ENCODE results near the gene COBLL1. TPM values are rescaled to one million over a fixed set of nuclear protein-coding genes. Genes with fewer than 3 reads are reported as not detected.

Gene COBLL1
- total RNA-seq, 4 donors from 2014 or later = 41.4 to 66.0 (median 61.9) TPM

- intact Hi-C loops (cut with DNase I) = no loop called here
- no peak for DNase-seq (ENCODE audit: extremely low spot score)
- Histone ChIP-seq H3K9me3 (no peaks in the 10 kb centered on the region), H3K27ac (replicated peaks in 1 of 4) (peak overlapping the region in 1 of 4 donors; percentile 8), H3K36me3 (peaks cover 0 to 47% (median 6%) of the 10 kb centered on the region in 4 donors), H3K4me3 (no peak overlapping the region), H3K27me3 (no peaks in the 10 kb centered on the region), H3K4me1 (peaks cover 0 to 63% (median 50%) of the 10 kb centered on the region in 4 donors)
- TF ChIP-seq EP300 (IDR thresholded peaks at IDR 0.05) (no peak), CTCF (IDR thresholded peaks at IDR 0.05) (no peak), POLR2A (IDR thresholded peaks at IDR 0.05; ENCODE audit: low read depth) (no peak), POLR2AphosphoS5 (IDR thresholded peaks at IDR 0.05) (no peak)
- 37% methylated on average over 3 of the region's 3 CpGs for WGBS
Observed at GRCh38 chr2:164692114-164692513, 149.5 kb downstream of the COBLL1 start.

- intact Hi-C loops (cut with DNase I) = no loop called here
- Histone ChIP-seq H3K4me3 (no peak overlapping the region), H3K27me3 (no peaks in the 10 kb centered on the region), H3K4me1 (peaks cover 0 to 60% (median 49%) of the 10 kb centered on the region in 4 donors), H3K27ac (replicated peaks in 1 of 4) (peak overlapping the region in 2 of 4 donors; percentile 8 to 17), H3K9me3 (no peaks in the 10 kb centered on the region), H3K36me3 (peaks cover 0 to 47% (median 8%) of the 10 kb centered on the region in 4 donors)
- TF ChIP-seq POLR2A (IDR thresholded peaks at IDR 0.05; ENCODE audit: low read depth) (no peak), CTCF (IDR thresholded peaks at IDR 0.05) (no peak), EP300 (IDR thresholded peaks at IDR 0.05) (no peak), POLR2AphosphoS5 (IDR thresholded peaks at IDR 0.05) (no peak)
- 53% methylated on average over 2 of the region's 2 CpGs for WGBS
- no peak for DNase-seq (ENCODE audit: extremely low spot score)
Observed at GRCh38 chr2:164691346-164691887, 150.2 kb downstream of the COBLL1 start.

GRCh38 chr2:164690361-164690760 lies 151.3 kb downstream of the COBLL1 start:
- intact Hi-C loops (cut with DNase I) = no loop called here
- no peak overlapping the region for H3K27ac ChIP-seq (replicated peaks in 1 of 4)
- H3K4me1 ChIP-seq = peaks cover 0 to 55% (median 47%) of the 10 kb centered on the region in 4 donors
- TF ChIP-seq EP300 (IDR thresholded peaks at IDR 0.05) = no peak
- no peak for TF ChIP-seq POLR2A (IDR thresholded peaks at IDR 0.05; ENCODE audit: low read depth)
- no peak for TF ChIP-seq CTCF (IDR thresholded peaks at IDR 0.05)
- DNase-seq (ENCODE audit: extremely low spot score) = no peak
- H3K36me3 ChIP-seq = peaks cover 0 to 45% (median 9%) of the 10 kb centered on the region in 4 donors
- H3K27me3 ChIP-seq = no peaks in the 10 kb centered on the region
- H3K4me3 ChIP-seq = no peak overlapping the region
- 97% methylated on average over 2 of the region's 2 CpGs for WGBS
- H3K9me3 ChIP-seq = no peaks in the 10 kb centered on the region

- WGBS = 44% methylated on average over 1 of the region's 1 CpG
- no peak overlapping the region for H3K4me3 ChIP-seq
- intact Hi-C loops (cut with DNase I) = no loop called here
- no peaks in the 10 kb centered on the region for H3K9me3 ChIP-seq
- H3K27ac ChIP-seq (replicated peaks in 1 of 4) = no peak overlapping the region
- H3K36me3 ChIP-seq = peaks cover 0 to 31% (median 9%) of the 10 kb centered on the region in 4 donors
- no peaks in the 10 kb centered on the region for H3K27me3 ChIP-seq
- no peak for DNase-seq (ENCODE audit: extremely low spot score)
- TF ChIP-seq POLR2A (IDR thresholded peaks at IDR 0.05; ENCODE audit: low read depth) = no peak
- TF ChIP-seq EP300 (IDR thresholded peaks at IDR 0.05) = no peak
- no peak for TF ChIP-seq CTCF (IDR thresholded peaks at IDR 0.05)
- TF ChIP-seq POLR2AphosphoS5 (IDR thresholded peaks at IDR 0.05) = no peak
- H3K4me1 ChIP-seq = peaks cover 0 to 41% (median 35%) of the 10 kb centered on the region in 4 donors
Observed at GRCh38 chr2:164688896-164689419, 152.7 kb downstream of the COBLL1 start.
